GM18526 (cell line): Measurements from ENCODE around the gene B3GALNT2.

Source experiments
- POLR2A ChIP-seq: IDR thresholded peaks from 3 replicates; pipeline ENCODE4 v1.6.1; 2011; ENCODE audit not compliant: insufficient read length; ENCODE audit errors: extremely low read depth

Gene B3GALNT2

DNA sequence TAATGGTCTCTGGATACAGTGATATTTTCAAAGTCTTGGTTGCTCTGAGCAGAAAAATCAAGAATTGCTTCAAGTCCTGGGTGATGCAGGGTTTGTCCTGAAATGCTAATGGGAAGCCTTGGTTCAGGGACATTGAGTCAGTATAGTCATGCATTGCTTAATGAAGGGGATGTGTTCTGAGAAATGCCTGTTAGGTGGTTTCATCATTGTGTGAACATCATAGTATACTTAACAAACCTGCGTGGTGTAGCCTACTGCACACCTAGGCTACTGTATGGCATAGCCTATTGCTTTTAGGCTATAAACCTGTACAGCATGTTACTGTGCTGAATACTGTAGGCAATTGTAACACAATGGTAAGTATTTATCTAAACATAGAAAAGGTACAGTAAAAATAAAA lies 100.7 kb downstream of the B3GALNT2 start:
- no peak for TF ChIP-seq POLR2A

DNA sequence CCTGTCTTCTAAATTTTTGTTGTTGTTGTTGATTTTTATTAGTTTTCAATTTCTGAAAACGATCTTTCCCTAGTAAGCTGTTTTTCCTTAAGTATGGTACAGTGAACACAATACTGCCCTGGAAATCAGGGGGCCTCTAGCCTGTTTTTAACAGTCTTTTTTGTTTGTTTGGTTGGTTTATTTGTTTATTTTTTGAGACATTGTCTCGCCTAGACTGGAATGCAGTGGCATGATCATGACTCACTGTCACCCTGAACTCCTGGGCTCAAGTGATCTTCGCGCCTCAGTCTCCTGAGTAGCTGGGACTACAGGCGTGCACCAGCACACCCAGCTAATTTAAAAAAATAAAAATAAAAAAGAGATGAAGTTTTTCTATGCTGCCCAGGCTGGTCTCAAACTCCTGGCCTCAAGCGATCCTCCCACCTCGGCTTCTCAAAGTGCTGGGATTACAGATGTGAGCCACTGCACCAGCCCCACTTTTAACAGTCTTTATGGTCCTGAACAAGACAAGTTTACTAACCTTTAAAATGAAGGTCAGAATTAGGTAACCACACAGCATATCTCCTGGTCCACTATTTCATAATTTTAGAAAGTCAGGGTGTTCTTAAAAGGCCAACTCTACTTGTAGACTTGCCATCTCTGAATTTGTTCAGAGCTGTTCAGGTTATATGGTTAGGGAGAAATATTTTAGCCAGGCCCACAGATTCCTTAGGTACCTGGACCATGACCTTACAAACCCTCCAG lies 101.6 kb downstream of the B3GALNT2 start:
- no peak for TF ChIP-seq POLR2A

DNA sequence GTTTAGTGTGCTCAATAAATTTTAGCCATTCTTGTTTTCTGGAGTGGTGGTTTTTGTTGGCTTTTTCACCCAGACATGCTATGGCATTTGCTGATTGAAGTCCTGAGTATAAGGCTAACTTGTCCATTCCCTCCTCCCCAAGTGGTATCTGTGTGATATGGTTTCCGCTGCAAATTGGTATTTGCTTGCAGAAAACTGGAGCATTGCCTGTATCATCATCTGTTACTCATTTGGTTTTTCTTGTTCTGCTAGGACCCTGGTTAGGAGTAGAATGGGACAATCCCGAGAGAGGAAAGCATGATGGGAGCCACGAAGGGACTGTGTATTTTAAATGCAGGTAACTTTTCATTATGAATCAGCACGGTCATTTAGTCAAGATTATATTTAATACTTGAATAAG lies 103.0 kb downstream of the B3GALNT2 start:
- TF ChIP-seq POLR2A: no peak
